Breast epithelium (tissue), 4 donors: ENCODE results near the gene CHRD. TPM values are rescaled to one million over a fixed set of nuclear protein-coding genes. Genes with fewer than 3 reads are reported as not detected.

Experiments
- DNase-seq, 2 donors: peaks; one replicate each; pipeline ENCODE4 v3.0.0-alpha.2; 2019; ENCODE audit warnings: low spot score in 2 of 2
- H3K27ac ChIP-seq, 2 donors: fragments of 200-600 bp; sonication (generic) in 1 of 2; one replicate each; pipeline ENCODE4 v1.5.1; 2016 to 2019; ENCODE audit warnings: mild to moderate bottlenecking in 1 of 2
- H3K27me3 ChIP-seq, 2 donors: fragments of 200-600 bp; sonication (generic) in 1 of 2; one replicate each; pipeline versions ENCODE4 v1.5.1 to v1.6.0; 2017 to 2019; ENCODE audit warnings: control low read depth in 1 of 2, mild to moderate bottlenecking in 1 of 2
- H3K36me3 ChIP-seq: fragments of 200-600 bp; one replicate; pipeline ENCODE4 v1.5.1; 2019
- H3K4me1 ChIP-seq, 2 donors: fragments of 200-600 bp; sonication (generic); one replicate each; pipeline ENCODE4 v1.5.1; 2016 to 2019; ENCODE audit warnings: control low read depth in 1 of 2
- H3K4me3 ChIP-seq, 3 donors: fragments of 200-600 bp; sonication (generic); 1 replicate in 2 of 3; 2 replicates in 1 of 3; pipeline ENCODE4 v1.5.1; 2016 to 2019; ENCODE audit warnings: mild to moderate bottlenecking in 3 of 3, moderate library complexity in 2 of 3
- H3K9me3 ChIP-seq, 2 donors: fragments of 200-600 bp; sonication (generic) in 1 of 2; one replicate each; pipeline ENCODE4 v1.5.1; 2016 to 2019; ENCODE audit warnings: control low read depth in 1 of 2
- CTCF ChIP-seq, 3 donors: fragments of 450-650 bp; IDR thresholded peaks; one replicate each; pipeline ENCODE4 v1.5.1; 2016 to 2017; ENCODE audit warnings: antibody characterized with exemption in 3 of 3, mild to moderate bottlenecking in 3 of 3, moderate library complexity in 3 of 3
- POLR2A ChIP-seq: fragments of 450-650 bp; IDR thresholded peaks from one replicate; pipeline ENCODE4 v1.6.1; 2016; ENCODE audit warnings: antibody characterized with exemption, mild to moderate bottlenecking, moderate library complexity
- POLR2AphosphoS5 ChIP-seq, 3 donors: sonication (generic); formaldehyde crosslinking; IDR thresholded peaks; one replicate each; pipeline ENCODE4 v1.6.1; 2017; ENCODE audit warnings: antibody characterized with exemption in 3 of 3
- intact Hi-C: fragments of 100-400 bp; cut with DNase I; formaldehyde crosslinking; loops from one replicate; pipeline ENCODE4 v1.15.1; 2023; ENCODE audit warnings: low total_unique reads
- total RNA-seq, 3 donors: library from RNA; depleted of rRNA; stranded (reverse); fragments of >200 nt; gene quantifications; one replicate each; pipeline ENCODE4 v1.1.0, GENCODE V29; 2016

The CHRD gene
- total RNA-seq, 3 donors from 2014 or later, result 9.6 to 20.3 (median 12.1) TPM

GRCh38 chr3:184384342-184384741 is 4.5 kb downstream of the CHRD start:
- Histone ChIP-seq H3K4me1 (no peaks in the 10 kb centered on the region), H3K27ac (no peak overlapping the region), H3K27me3 (no peaks in the 10 kb centered on the region), H3K36me3 (no peaks in the 10 kb centered on the region), H3K9me3 (no peaks in the 10 kb centered on the region), H3K4me3 (no peak overlapping the region)
- TF ChIP-seq POLR2A (no peak), POLR2AphosphoS5 (IDR thresholded peaks at IDR 0.05) (no peak), CTCF (IDR thresholded peaks at IDR 0.05) (no peak)
- intact Hi-C loops, result no loop called here
- DNase-seq, result no peak

- H3K36me3 ChIP-seq, result no peaks in the 10 kb centered on the region
These were observed 5.1 kb downstream of the CHRD start for GRCh38 chr3:184384856-184385422.

GRCh38 chr3:184386047-184386806 is 6.4 kb downstream of the CHRD start:
- H3K27me3 ChIP-seq, result no peaks in the 10 kb centered on the region
- H3K36me3 ChIP-seq, result no peaks in the 10 kb centered on the region
- H3K27ac ChIP-seq, result no peak overlapping the region
- TF ChIP-seq CTCF (IDR thresholded peaks at IDR 0.05) (no peak), POLR2A (no peak), POLR2AphosphoS5 (IDR thresholded peaks at IDR 0.05) (no peak)
- DNase-seq, result no peak
- intact Hi-C loops, result no loop called here
- no peak overlapping the region for H3K4me3 ChIP-seq
- no peaks in the 10 kb centered on the region for H3K4me1 ChIP-seq
- H3K9me3 ChIP-seq, result no peaks in the 10 kb centered on the region

More at GRCh38 chr3:184384856-184385422, 5.1 kb downstream of the CHRD start:
- Histone ChIP-seq H3K27ac (no peak overlapping the region), H3K4me1 (no peaks in the 10 kb centered on the region), H3K4me3 (no peak overlapping the region), H3K27me3 (no peaks in the 10 kb centered on the region), H3K9me3 (no peaks in the 10 kb centered on the region)
- intact Hi-C loops, result loop anchor here (1.0 kb wide), 1 partner anchor 31 kb away; no protein-coding TSS in a partner anchor
- no peak for DNase-seq
- no peak for TF ChIP-seq POLR2A
- TF ChIP-seq POLR2AphosphoS5 (IDR thresholded peaks at IDR 0.05), result no peak
- TF ChIP-seq CTCF (IDR thresholded peaks at IDR 0.05), result no peak

GRCh38 chr3:184387174-184387714 is 7.4 kb downstream of the CHRD start:
- no peaks in the 10 kb centered on the region for H3K4me1 ChIP-seq
- H3K27ac ChIP-seq, result no peak overlapping the region
- H3K27me3 ChIP-seq, result no peaks in the 10 kb centered on the region
- DNase-seq, result no peak
- no peaks in the 10 kb centered on the region for H3K36me3 ChIP-seq
- H3K4me3 ChIP-seq, result no peak overlapping the region
- no peak for TF ChIP-seq POLR2AphosphoS5 (IDR thresholded peaks at IDR 0.05)
- TF ChIP-seq POLR2A, result no peak
- no peak for TF ChIP-seq CTCF (IDR thresholded peaks at IDR 0.05)
- intact Hi-C loops, result no loop called here
- H3K9me3 ChIP-seq, result no peaks in the 10 kb centered on the region
